CD4-positive, alpha-beta T cell (primary cell): ENCODE data around the gene COPZ1. TPM values are rescaled to one million over a fixed set of nuclear protein-coding genes. Genes with fewer than 3 reads are reported as not detected.

Experiments
- ATAC-seq: fragments of 200-7000 bp; cut with Tn5 transposase; one replicate; pipeline ENCODE4 v1.10.0; 2022; ENCODE audit warnings: mild to moderate bottlenecking; ENCODE audit not compliant: poor library complexity
- CTCF ChIA-PET: fragments of 350-600 bp; sonication (Branson Sonifier 250); formaldehyde crosslinking; loops from one replicate; lab custom pipeline; 2021; ENCODE audit warnings: antibody characterized with exemption, inconsistent platforms; lab: Charles Lee
- POLR2A ChIA-PET: fragments of 350-600 bp; sonication (Branson Sonifier 250); formaldehyde crosslinking; loops from one replicate; lab custom pipeline; 2021; ENCODE audit warnings: antibody characterized with exemption, inconsistent platforms; lab: Charles Lee
- DNase-seq, 14 experiments: peaks; one replicate each; pipeline ENCODE4 v3.0.0-alpha.2; 2013 to 2020; ENCODE audit warnings: mixed read lengths in 2 of 14
- H3K27ac ChIP-seq, 2 donors: one replicate each; pipeline versions ENCODE4 v1.5.1 to v1.7.0; 2013; ENCODE audit warnings: low read length in 2 of 2, low read depth in 1 of 2, mild to moderate bottlenecking in 1 of 2
- H3K27me3 ChIP-seq, 2 experiments: 1 replicate in 1 of 2; 2 replicates in 1 of 2; pipeline versions ENCODE4 v1.6.1 to v1.7.0; 2013; ENCODE audit warnings: low read length in 2 of 2, control low read depth in 1 of 2, mild to moderate bottlenecking in 1 of 2, moderate library complexity in 1 of 2; ENCODE audit not compliant: insufficient read depth in 2 of 2, control insufficient read depth in 1 of 2
- H3K36me3 ChIP-seq: one replicate; pipeline ENCODE4 v1.6.1; 2013; ENCODE audit warnings: low read length, control low read depth; ENCODE audit not compliant: insufficient read depth
- H3K4me1 ChIP-seq: one replicate; pipeline ENCODE4 v1.6.1; 2013; ENCODE audit warnings: low read length, control low read depth; ENCODE audit not compliant: insufficient read depth
- H3K4me3 ChIP-seq: one replicate; pipeline ENCODE4 v1.5.1; 2013; ENCODE audit warnings: mild to moderate bottlenecking, low read length, moderate library complexity
- H3K9me3 ChIP-seq, 2 experiments: 1 replicate in 1 of 2; 2 replicates in 1 of 2; pipeline versions ENCODE4 v1.6.1 to v1.7.0; 2013; ENCODE audit warnings: low read length in 2 of 2, mild to moderate bottlenecking in 2 of 2, control low read depth in 1 of 2, moderate library complexity in 1 of 2; ENCODE audit not compliant: control insufficient read depth in 1 of 2, insufficient read depth in 1 of 2
- H3K27ac Mint-ChIP-seq: one replicate; pipeline ENCODE4 v1.8.0; 2020; ENCODE audit warnings: mixed read lengths
- H3K27me3 Mint-ChIP-seq: one replicate; pipeline ENCODE4 v1.8.0; 2021; ENCODE audit warnings: mixed read lengths
- H3K36me3 Mint-ChIP-seq: one replicate; pipeline ENCODE4 v1.8.0; 2021; ENCODE audit warnings: low read depth, mixed read lengths
- H3K4me1 Mint-ChIP-seq: one replicate; pipeline ENCODE4 v1.8.0; 2021; ENCODE audit warnings: low read depth, mixed read lengths
- H3K4me3 Mint-ChIP-seq: one replicate; pipeline ENCODE4 v1.8.0; 2020; ENCODE audit warnings: mild to moderate bottlenecking, mixed read lengths
- H3K9me3 Mint-ChIP-seq: one replicate; pipeline ENCODE4 v1.8.0; 2020; ENCODE audit warnings: mixed read lengths
- CTCF ChIP-seq: fragments of 200-600 bp; IDR thresholded peaks from one replicate; pipeline ENCODE4 v1.8.0; 2022; ENCODE audit warnings: antibody characterized with exemption, mild to moderate bottlenecking
- intact Hi-C, 2 experiments: fragments of 100-400 bp; cut with DNase I in 1 of 2; cut with micrococcal nuclease in 1 of 2; formaldehyde crosslinking; loops; one replicate each; pipeline versions ENCODE4 v1.15.1 to v1.9.0; 2023 to 2025; cut with DNase I, micrococcal nuclease
- total RNA-seq, 174 experiments: library from RNA in 2 of 174; stranded (reverse) in 2 of 174; gene quantifications; one replicate each; pipeline ENCODE4 v1.2.3 and lab custom pipeline; 2021 to 2026

COPZ1 gene
- total RNA-seq, 2 experiments from 2014 or later: 31.2 to 33.9 TPM

GRCh38 chr12:54381136-54381535 is 56.2 kb downstream of the COPZ1 start:
- Histone ChIP-seq H3K4me3 (no peak overlapping the region), H3K9me3 (no peaks in the 10 kb centered on the region), H3K27me3 (no peaks in the 10 kb centered on the region), H3K27ac (no peak overlapping the region), H3K4me1 (peaks cover 7% of the 10 kb centered on the region), H3K36me3 (no peaks in the 10 kb centered on the region)
- CTCF ChIA-PET: interaction anchor here (2.2 kb wide), 1 partner anchor 44 kb away, joined by 11 read pairs; no protein-coding TSS in a partner anchor
- no peaks in the 10 kb centered on the region for H3K27me3 Mint-ChIP-seq
- ATAC-seq: no peak
- no peak overlapping the region for H3K4me3 Mint-ChIP-seq
- H3K36me3 Mint-ChIP-seq: no peaks in the 10 kb centered on the region
- H3K4me1 Mint-ChIP-seq: peaks cover 6% of the 10 kb centered on the region
- intact Hi-C loops: loop anchor here in 1 of 2 experiments (5.0 kb wide), 1 partner anchor 374 kb away; the partner anchor contains the start of gene HOXC8
- POLR2A ChIA-PET: interaction anchor here (1.3 kb wide), 1 partner anchor 101 kb away, joined by 4 read pairs; the partner anchor contains the start of genes CBX5 and HNRNPA1
- no peak overlapping the region for H3K27ac Mint-ChIP-seq
- H3K9me3 Mint-ChIP-seq: no peaks in the 10 kb centered on the region
- TF ChIP-seq CTCF: no peak
- DNase-seq: no peak

GRCh38 chr12:54383041-54383609 is 58.2 kb downstream of the COPZ1 start:
- Histone ChIP-seq H3K27me3 (no peaks in the 10 kb centered on the region), H3K36me3 (no peaks in the 10 kb centered on the region), H3K27ac (peak overlapping the region in 1 of 2 donors; percentile 52), H3K4me3 (no peak overlapping the region), H3K9me3 (no peaks in the 10 kb centered on the region), H3K4me1 (peaks cover 7% of the 10 kb centered on the region)
- H3K4me1 Mint-ChIP-seq: peaks cover 12% of the 10 kb centered on the region
- DNase-seq: peak in 3 of 14 experiments; percentile 21 to 77 (median 66)
- ChIA-PET POLR2A (no interaction called here), CTCF (no interaction called here)
- ATAC-seq: no peak
- no peak for TF ChIP-seq CTCF
- intact Hi-C loops: loop anchor here in 1 of 2 experiments (5.0 kb wide), 1 partner anchor 376 kb away; the partner anchor contains the start of gene HOXC8
- H3K9me3 Mint-ChIP-seq: no peaks in the 10 kb centered on the region
- no peaks in the 10 kb centered on the region for H3K27me3 Mint-ChIP-seq
- no peak overlapping the region for H3K4me3 Mint-ChIP-seq
- H3K36me3 Mint-ChIP-seq: no peaks in the 10 kb centered on the region
- no peak overlapping the region for H3K27ac Mint-ChIP-seq

GRCh38 chr12:54384591-54385041 is 59.7 kb downstream of the COPZ1 start, which contains the start of gene ZNF385A:
ZNF385A (minus strand) TSS chr12:54384733; CDS start chr12:54384514, 219 bp downstream.
- peak in 2 of 14 experiments; percentile 55 to 64 for DNase-seq
- ATAC-seq: no peak
- Histone ChIP-seq H3K4me3 (peak within 1 kb of the TSS; percentile 28), H3K4me1 (peaks cover 6% of the 10 kb centered on the region), H3K36me3 (no peaks in the 10 kb centered on the region), H3K27me3 (no peaks in the 10 kb centered on the region), H3K27ac (no peak within 1 kb of the TSS), H3K9me3 (no peaks in the 10 kb centered on the region)
- Mint-ChIP-seq H3K27ac (no peak within 1 kb of the TSS), H3K27me3 (no peaks in the 10 kb centered on the region), H3K36me3 (no peaks in the 10 kb centered on the region), H3K9me3 (no peaks in the 10 kb centered on the region), H3K4me3 (no peak within 1 kb of the TSS), H3K4me1 (peaks cover 12% of the 10 kb centered on the region)
- POLR2A ChIA-PET: no interaction called here
- CTCF ChIA-PET: interaction anchor here (0.6 kb wide), 1 partner anchor 31 kb away, joined by 3 read pairs; no protein-coding TSS in a partner anchor
- no peak for TF ChIP-seq CTCF
- intact Hi-C loops: loop anchor here in 1 of 2 experiments (5.0 kb wide), 1 partner anchor 377 kb away; the partner anchor contains the start of gene HOXC8
